SK-N-MC (cell line): ENCODE measurements around the gene RPL14.

Experiments used
- EZH2 ChIP-seq: fragments of 200-600 bp; sonication (generic); IDR thresholded peaks from one replicate; pipeline ENCODE4 v1.6.1; 2017; ENCODE audit warnings: antibody characterized with exemption
- POLR2AphosphoS5 ChIP-seq: IDR thresholded peaks from 2 replicates; pipeline ENCODE4 v1.6.1; 2012; ENCODE audit warnings: mild to moderate bottlenecking, low read depth, low read length, borderline replicate concordance

DNA sequence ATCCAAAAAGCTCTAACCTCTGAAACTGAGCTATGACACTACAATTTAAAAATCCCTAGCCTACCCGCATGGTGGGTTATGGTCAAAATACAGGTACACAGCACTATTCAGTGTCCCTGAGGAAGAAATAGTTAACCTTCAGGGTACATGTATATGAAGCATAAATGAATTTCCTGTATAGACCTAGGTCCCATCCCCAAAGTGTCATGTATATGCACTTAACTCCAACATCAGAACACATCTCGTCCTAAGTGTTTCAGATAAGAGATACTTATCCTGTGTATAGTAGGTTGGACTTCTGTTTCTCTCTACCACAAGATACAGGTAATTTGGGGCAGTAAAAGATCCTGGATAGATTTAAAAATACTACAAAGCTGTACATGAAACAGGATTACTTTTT lies 6.4 kb downstream of the RPL14 start:
- TF ChIP-seq EZH2 (no peak), POLR2AphosphoS5 (no peak)
